ENCODE results near the gene ACVR1B. TPM values are rescaled to one million over a fixed set of nuclear protein-coding genes. Genes with fewer than 3 reads are reported as not detected.

Gene ACVR1B
- total and polyA plus RNA-seq, 2 donors (not counting 3 experiments of a cell fraction or from before 2014, with no cell fraction given) = 29.0 to 33.7 TPM

GRCh38 chr12:51972849-51973273 is 21.4 kb downstream of the ACVR1B start:
- TF ChIP-seq POLR2A (IDR thresholded peaks at IDR 0.05; ENCODE audit: low read depth, low read length) (peak; percentile 58), EZH2 (IDR thresholded peaks at IDR 0.05; ENCODE audit: borderline replicate concordance, low read depth, low read length, severe bottlenecking) (no peak), JUN (IDR thresholded peaks at IDR 0.05; ENCODE audit: borderline replicate concordance, insufficient read depth, insufficient read length, low read depth) (peak; percentile 40), POLR2AphosphoS5 (IDR thresholded peaks at IDR 0.05; ENCODE audit: insufficient read depth, low read depth, low read length) (peak; percentile 91), GATA2 (IDR thresholded peaks at IDR 0.05; ENCODE audit: insufficient read depth, insufficient read length, low read depth, low read length) (peak; percentile 99), FOS (IDR thresholded peaks at IDR 0.05; ENCODE audit: borderline replicate concordance, insufficient read depth, low read length) (peak; percentile 75), MAX (IDR thresholded peaks at IDR 0.05; ENCODE audit: insufficient read depth, insufficient read length) (peak; percentile 44), MYC (IDR thresholded peaks at IDR 0.05; ENCODE audit: low read depth, low read length) (no peak)
- TF ChIP-seq, protein P1, sequence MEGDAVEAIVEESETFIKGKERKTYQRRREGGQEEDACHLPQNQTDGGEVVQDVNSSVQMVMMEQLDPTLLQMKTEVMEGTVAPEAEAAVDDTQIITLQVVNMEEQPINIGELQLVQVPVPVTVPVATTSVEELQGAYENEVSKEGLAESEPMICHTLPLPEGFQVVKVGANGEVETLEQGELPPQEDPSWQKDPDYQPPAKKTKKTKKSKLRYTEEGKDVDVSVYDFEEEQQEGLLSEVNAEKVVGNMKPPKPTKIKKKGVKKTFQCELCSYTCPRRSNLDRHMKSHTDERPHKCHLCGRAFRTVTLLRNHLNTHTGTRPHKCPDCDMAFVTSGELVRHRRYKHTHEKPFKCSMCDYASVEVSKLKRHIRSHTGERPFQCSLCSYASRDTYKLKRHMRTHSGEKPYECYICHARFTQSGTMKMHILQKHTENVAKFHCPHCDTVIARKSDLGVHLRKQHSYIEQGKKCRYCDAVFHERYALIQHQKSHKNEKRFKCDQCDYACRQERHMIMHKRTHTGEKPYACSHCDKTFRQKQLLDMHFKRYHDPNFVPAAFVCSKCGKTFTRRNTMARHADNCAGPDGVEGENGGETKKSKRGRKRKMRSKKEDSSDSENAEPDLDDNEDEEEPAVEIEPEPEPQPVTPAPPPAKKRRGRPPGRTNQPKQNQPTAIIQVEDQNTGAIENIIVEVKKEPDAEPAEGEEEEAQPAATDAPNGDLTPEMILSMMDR (IDR thresholded peaks at IDR 0.05; ENCODE audit: extremely low read depth in 1 of 2, insufficient read depth in 1 of 2, low read depth in 1 of 2, low read length in 2 of 2) = no peak
- Histone ChIP-seq H3K79me2 (ENCODE audit: control insufficient read depth, insufficient read depth, low read length) (peaks cover 57% of the 10 kb centered on the region), H3K4me2 (ENCODE audit: insufficient read depth, low read length) (peak overlapping the region; percentile 62), H4K20me1 (replicated peaks; ENCODE audit: control insufficient read depth, extremely low read depth, insufficient read depth, low read length) (no peaks in the 10 kb centered on the region), H3K4me3 (replicated peaks in 1 of 3; ENCODE audit: insufficient read depth in 1 of 3, low read depth in 1 of 3, low read length in 3 of 3) (no peak overlapping the region), H3K27ac (ENCODE audit: insufficient read depth, low read depth, low read length) (peak overlapping the region; percentile 98), H3K4me1 (ENCODE audit: control insufficient read depth, extremely low read depth, insufficient read depth, low read length) (peaks cover 85% of the 10 kb centered on the region), H2AFZ (ENCODE audit: low read depth, low read length) (no peak overlapping the region), H3K27me3 (ENCODE audit: control insufficient read depth in 2 of 2, insufficient read depth in 2 of 2, low read length in 2 of 2) (no peaks in the 10 kb centered on the region), H3K36me3 (ENCODE audit: control insufficient read depth in 2 of 2, extremely low read depth in 1 of 2, insufficient read depth in 2 of 2, low read length in 2 of 2) (peaks cover 6 to 9% of the 10 kb centered on the region in 2 experiments), H3K9me3 (replicated peaks; ENCODE audit: control insufficient read depth, insufficient read depth, low read length) (no peaks in the 10 kb centered on the region), H3K9ac (replicated peaks; ENCODE audit: extremely low read depth, insufficient read depth, low read length) (peak overlapping the region; percentile 73), H3K9me1 (replicated peaks; ENCODE audit: control insufficient read depth, extremely low read depth, insufficient read depth, low read length) (no peaks in the 10 kb centered on the region)
- CTCF ChIA-PET = interaction anchor here (0.7 to 5.7 kb wide), 6 partner anchors 13 to 80 kb away, joined by 3 to 39 read pairs (median 6); partner anchors contain the start of gene ACVR1B
- FAIRE-seq (peak; percentile 86), DNase-seq (ENCODE audit: low read depth, low spot score) (peak; percentile 97)
- no TSS peak for BruUV-seq (replicated peaks)
- POLR2A ChIA-PET = interaction anchor here (0.8 kb wide), 1 partner anchor 34 kb away, joined by 4 read pairs; the partner anchor contains the start of gene TAMALIN
- intact Hi-C loops (cut with micrococcal nuclease) = loop anchor here (1.0 to 2.0 kb wide), 2 partner anchors 47 to 76 kb away; no protein-coding TSS in a partner anchor
- dilution Hi-C loops (cut with MboI; ENCODE audit: extremely low pct_ligation_motif_present, low sequenced_read_pairs) = no loop called here
